ENCODE data around the gene RNASE7.

The RNASE7 gene

DNA sequence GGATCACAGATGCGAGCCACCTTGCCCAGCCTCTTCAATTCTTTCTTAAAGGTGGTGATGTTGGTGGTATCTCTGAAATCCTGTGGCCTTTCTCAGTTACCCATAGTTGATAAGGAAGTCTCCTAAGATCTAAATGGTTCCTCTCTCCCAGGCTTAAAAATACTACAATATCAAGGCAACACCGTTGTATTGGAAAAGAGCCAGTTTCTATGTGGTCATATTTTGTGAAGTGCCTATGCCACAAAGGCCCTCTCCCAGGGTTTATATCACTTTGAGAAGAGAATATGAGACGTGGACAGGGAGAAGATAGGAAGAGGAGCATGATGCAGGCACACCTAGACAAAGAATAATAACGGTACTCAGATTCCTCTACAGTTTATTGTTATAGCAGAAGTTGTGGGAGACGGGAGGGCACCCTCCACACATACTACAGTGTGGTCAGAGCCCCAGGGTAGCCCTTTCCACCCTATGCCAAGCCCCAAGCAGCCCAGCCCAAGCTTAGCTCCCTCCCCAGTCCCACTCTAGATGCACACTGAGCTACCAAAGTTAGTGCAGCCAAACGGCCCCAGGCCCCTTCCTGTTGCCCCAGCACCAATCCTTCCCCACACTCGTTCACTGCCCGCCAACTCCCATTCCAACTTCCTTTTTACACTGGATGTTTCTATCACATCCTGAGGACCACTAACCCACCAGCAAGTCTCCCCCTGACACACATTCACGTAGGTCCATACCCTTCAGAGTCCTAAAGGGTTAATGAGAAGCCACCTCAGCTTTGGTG lies 25.6 kb upstream of the RNASE7 start:
- CTCF ChIA-PET = interaction anchor here (0.8 to 13.5 kb wide), 15 partner anchors 12 to 119 kb away, joined by 3 to 218 read pairs (median 28); partner anchors contain the start of genes RNASE13, RNASE7, SLC39A2 and TMEM253
- TF ChIP-seq, protein P1, sequence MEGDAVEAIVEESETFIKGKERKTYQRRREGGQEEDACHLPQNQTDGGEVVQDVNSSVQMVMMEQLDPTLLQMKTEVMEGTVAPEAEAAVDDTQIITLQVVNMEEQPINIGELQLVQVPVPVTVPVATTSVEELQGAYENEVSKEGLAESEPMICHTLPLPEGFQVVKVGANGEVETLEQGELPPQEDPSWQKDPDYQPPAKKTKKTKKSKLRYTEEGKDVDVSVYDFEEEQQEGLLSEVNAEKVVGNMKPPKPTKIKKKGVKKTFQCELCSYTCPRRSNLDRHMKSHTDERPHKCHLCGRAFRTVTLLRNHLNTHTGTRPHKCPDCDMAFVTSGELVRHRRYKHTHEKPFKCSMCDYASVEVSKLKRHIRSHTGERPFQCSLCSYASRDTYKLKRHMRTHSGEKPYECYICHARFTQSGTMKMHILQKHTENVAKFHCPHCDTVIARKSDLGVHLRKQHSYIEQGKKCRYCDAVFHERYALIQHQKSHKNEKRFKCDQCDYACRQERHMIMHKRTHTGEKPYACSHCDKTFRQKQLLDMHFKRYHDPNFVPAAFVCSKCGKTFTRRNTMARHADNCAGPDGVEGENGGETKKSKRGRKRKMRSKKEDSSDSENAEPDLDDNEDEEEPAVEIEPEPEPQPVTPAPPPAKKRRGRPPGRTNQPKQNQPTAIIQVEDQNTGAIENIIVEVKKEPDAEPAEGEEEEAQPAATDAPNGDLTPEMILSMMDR (IDR thresholded peaks at IDR 0.05; ENCODE audit: control extremely low read depth, extremely low read depth, low read depth, missing control alignments) = no peak
- POLR2A ChIA-PET = no interaction called here

DNA sequence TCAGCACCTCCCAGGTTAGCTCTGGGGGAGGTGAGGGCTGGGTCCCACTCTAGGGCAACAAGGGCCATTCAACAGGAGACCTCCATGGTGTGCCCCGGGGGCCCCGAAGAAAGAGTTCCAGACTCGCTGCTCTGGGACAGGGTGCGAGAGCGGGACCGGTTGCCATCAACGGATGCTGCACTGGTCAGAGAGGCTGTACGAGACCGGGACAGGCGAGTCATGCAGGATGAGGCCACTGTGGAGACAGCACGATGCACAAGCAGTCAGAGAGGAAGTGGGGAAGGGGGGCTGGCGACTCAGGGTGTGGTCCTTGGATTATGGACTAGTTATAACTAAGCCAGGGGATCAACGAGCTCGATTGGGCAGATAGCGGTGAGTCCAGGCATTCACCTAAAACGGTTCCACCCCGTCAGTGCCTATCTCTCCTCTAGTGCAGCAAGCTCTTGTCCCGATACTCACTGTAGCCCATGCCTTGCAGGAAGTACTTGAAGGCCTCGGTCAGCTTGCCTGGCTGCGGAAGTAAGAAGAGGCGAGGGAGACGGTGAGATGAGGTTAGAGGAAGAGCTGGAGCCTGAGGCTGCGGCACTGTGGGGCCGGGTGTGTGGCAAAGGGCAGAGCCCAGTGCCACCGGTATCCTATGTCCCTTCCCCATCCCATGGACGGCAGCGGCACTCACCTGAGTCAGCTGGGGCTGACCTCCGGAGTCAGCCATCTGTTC lies 24.5 kb upstream of the RNASE7 start:
- ChIA-PET CTCF (interaction anchor here (1.0 to 13.5 kb wide), 9 partner anchors 9 to 88 kb away, joined by 3 to 218 read pairs (median 6); partner anchors contain the start of genes SLC39A2 and TMEM253), POLR2A (no interaction called here)
- no peak for DNase-seq (ENCODE audit: extremely low spot score)
- TF ChIP-seq, protein P1 (IDR thresholded peaks at IDR 0.05; ENCODE audit: control extremely low read depth, extremely low read depth, low read depth, missing control alignments) = no peak

More for the DNA sequence above, 25.6 kb upstream of the RNASE7 start:
- no peak for DNase-seq (ENCODE audit: extremely low spot score)

DNA sequence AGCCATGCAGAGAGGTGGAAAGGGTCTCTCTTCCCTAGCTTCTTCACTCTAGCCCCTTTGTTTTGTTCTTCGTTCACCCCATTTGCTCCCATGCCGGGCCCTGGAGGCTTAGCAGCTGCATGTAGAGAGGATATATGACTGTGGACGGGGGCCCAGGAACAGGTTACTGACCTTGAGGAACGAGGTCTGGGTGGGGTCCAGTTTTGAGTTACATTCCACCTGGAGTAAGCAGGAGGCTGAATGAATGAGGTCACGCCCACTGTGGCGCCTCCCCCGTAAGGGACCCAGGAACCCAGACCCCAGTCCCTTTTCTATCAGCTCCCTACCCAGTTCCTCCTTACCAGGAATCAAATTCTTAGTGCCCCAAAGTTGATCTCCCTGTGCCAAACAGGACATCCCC lies 23.9 kb upstream of the RNASE7 start:
- no peak for DNase-seq (ENCODE audit: extremely low spot score)
- TF ChIP-seq, protein P1 (IDR thresholded peaks at IDR 0.05; ENCODE audit: control extremely low read depth, extremely low read depth, low read depth, missing control alignments) = no peak
- POLR2A ChIA-PET = no interaction called here
- CTCF ChIA-PET = interaction anchor here (1.0 to 13.5 kb wide), 8 partner anchors 8 to 87 kb away, joined by 3 to 218 read pairs (median 5); partner anchors contain the start of genes SLC39A2 and TMEM253

DNA sequence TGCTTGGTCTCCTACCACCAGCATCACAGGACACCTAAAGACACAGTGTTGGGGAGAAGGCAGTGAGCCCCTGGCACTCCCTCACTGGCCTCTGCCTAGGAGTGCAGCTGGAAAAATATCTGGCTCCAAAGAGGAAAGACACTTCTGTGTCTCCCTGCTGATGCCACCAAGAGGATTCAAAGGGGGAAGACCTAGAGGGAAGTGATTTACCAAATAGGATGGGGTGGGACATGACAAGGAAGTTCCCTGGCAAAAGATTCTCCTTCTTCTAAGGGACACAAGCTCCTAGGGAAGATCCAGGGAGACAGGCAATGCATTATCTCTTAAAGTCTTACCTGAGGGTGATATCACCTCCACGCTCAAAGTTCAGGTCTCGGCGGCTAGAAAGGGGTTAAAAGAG lies 23.4 kb upstream of the RNASE7 start:
- TF ChIP-seq, protein P1 (IDR thresholded peaks at IDR 0.05; ENCODE audit: control extremely low read depth, extremely low read depth, low read depth, missing control alignments) = no peak
- DNase-seq (ENCODE audit: extremely low spot score) = no peak
- ChIA-PET CTCF (interaction anchor here (1.1 to 13.5 kb wide), 9 partner anchors 9 to 87 kb away, joined by 4 to 218 read pairs (median 5); partner anchors contain the start of gene TMEM253), POLR2A (no interaction called here)

DNA sequence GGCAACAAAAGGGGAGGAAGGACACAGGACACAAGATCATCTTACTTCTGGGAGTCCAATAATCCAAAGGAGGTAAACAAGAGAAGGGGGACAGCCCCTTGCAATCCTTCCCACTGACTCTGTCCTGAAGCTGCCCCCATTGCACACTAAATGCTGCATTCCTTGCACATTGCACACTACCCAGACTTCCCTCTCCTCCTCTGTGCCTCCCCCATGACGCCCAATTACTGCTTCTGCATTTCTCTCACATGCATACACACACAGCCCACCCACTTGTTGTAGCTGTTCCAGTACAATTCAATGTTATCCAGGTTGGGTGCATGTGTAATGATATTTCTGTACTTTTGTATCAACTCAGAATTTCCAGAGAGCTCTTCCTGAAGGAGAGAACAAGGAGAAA lies 22.8 kb upstream of the RNASE7 start:
- no peak for DNase-seq (ENCODE audit: extremely low spot score)
- ChIA-PET CTCF (interaction anchor here (1.0 to 13.5 kb wide), 9 partner anchors 8 to 86 kb away, joined by 3 to 218 read pairs (median 4); partner anchors contain the start of gene TMEM253), POLR2A (no interaction called here)
- TF ChIP-seq, protein P1 (IDR thresholded peaks at IDR 0.05; ENCODE audit: control extremely low read depth, extremely low read depth, low read depth, missing control alignments) = no peak

DNA sequence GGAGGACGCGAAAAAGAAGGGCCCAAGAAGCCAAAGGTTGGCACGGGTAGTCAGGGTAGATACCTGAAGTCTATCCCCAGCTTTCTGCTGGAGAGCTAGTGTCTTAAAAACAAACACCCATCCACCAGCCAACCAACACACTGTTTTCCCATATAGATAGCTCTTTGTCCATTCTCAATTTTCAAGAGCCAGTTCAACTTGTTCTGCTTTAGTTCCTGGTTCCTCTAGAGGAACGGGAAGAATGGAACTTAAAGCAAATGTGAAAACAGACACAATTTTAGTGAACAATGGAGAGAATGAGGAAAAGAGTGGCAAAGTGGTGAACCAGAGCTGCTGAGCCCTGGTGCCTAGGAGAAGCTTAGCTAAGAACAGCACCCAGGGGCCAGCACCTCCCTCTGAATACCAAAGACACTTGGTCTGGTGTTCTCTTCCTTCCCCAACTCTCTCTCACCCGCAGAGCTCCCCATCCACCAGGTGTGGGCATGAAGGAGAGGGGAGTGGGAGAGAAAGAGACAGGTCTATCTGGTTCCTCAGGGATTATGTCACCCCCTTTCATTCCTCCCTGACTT lies 21.1 kb upstream of the RNASE7 start:
- ChIA-PET POLR2A (no interaction called here), CTCF (interaction anchor here (1.6 to 13.5 kb wide), 4 partner anchors 16 to 84 kb away, joined by 5 to 218 read pairs (median 106); partner anchors contain the start of gene TMEM253)
- no peak for DNase-seq (ENCODE audit: extremely low spot score)
- TF ChIP-seq, protein P1 (IDR thresholded peaks at IDR 0.05; ENCODE audit: control extremely low read depth, extremely low read depth, low read depth, missing control alignments) = no peak
